Activated T-cell treated with anti-CD3 and anti-CD28 coated beads, Interleukin-2, amount 50 U/mL, for 1 hour (primary cell): ENCODE results near the gene AGBL1.

Experiments
- DNase-seq: peaks from one replicate; pipeline ENCODE4 v3.0.0-alpha.2; 2020

Gene AGBL1

DNA sequence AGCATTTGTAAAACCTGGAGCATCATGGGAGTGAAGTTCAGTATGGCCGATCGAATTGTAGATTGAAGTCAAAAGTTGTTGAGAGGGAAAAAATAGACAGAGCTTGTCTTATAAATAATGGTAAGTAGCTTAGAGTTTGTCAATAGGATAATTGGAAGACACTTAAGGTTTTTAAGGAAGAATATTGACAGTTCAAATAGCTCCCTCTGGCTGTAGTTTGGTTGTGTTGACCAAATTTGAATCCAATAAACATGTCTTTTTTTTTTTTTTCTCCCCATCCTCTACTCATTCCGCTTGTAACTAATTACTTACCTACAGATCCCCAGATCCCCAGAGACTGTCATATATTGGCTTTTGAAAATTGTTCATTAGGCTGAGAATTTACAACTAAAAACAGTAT lies 677.0 kb downstream of the AGBL1 start:
- DNase-seq: no peak

DNA sequence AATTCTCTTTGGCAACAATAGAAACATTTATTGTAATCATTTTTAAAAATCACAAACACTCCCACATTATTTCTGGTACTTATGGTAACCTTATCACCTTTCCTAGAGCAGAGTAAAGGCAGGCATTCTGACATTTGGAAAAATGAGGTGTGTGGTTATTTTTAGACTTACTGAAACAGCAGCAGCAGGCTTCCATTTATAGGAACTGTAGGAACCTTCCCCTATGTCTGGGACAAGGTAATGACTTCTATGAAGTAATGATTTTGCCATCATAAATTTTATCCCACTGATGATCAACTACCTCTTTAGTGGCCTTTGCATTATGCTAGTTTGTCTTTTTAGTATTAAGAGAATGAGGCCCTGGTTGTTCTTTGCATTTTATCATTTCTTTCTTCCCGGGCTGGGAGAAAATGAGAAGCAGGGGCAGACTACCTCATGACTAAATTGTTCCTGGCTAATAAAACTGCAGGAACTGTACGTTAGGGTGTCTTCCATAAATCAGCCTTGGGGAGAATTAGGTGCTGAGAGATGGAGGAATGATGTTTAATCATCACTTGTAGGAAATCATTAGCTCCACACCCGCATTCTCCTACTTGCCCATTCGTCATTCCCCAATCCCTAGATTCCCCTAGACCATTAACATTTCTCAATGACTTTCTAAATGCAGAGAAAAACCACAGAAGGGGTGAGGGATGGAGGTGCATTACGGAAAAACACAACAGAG lies 680.3 kb downstream of the AGBL1 start:
- DNase-seq: no peak

GRCh38 chr15:86762874-86763273 lies 683.2 kb downstream of the AGBL1 start:
- DNase-seq: no peak

GRCh38 chr15:86764021-86764420 lies 684.4 kb downstream of the AGBL1 start:
- DNase-seq: no peak

DNA sequence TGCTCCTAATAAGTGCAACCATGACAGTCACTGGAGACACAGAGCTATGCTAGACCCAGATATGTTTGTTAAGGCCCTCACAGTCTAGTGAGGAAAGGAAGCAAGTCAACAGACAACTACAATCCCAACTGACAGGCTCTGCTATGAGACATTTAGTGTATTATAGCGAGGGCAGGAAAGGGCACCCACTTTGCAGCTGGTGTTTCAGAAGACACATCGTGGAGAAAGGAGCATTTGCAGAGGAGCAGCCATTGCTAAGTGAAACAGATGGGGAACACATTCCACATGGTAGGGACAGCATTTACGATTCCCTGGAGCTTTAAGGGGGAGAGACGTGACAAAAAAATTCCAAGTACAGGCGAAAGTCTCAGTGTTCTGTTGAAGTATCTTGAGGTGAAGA lies 685.6 kb downstream of the AGBL1 start:
- no peak for DNase-seq

DNA sequence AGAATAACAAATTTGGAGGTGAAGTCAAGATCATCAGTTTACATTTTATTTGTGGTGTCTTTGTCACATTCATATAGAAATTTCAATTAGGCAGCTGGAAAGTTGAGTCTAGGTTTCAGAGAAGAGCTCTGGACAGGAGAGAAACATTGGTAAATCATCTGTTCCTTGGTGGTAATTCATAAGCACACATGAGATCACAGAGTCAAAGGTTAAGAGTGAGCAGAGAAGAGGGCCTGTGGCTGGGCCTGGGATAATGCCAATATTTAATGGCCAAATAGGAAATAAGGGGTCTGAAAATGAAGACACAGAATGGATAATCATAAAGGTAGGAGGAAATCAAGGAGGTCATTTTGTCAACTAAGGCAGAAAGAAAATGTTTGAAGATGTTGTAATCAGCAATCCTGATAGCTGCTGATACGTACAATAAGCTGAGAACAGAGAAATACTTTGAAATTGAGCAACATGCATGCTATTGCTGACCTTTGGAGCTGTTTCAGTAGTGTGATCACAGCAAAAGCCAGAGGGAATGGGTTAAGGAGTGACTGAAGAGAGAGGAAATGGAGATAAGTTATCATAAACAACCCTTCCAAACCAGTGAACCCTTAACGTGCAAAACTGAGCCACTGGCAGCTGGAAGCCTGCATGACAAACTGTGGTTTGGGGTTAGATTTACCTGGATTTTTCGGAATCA lies 692.8 kb downstream of the AGBL1 start:
- DNase-seq: no peak

- no peak for DNase-seq
Measured at GRCh38 chr15:86773736-86774135, 694.1 kb downstream of the AGBL1 start.

DNA sequence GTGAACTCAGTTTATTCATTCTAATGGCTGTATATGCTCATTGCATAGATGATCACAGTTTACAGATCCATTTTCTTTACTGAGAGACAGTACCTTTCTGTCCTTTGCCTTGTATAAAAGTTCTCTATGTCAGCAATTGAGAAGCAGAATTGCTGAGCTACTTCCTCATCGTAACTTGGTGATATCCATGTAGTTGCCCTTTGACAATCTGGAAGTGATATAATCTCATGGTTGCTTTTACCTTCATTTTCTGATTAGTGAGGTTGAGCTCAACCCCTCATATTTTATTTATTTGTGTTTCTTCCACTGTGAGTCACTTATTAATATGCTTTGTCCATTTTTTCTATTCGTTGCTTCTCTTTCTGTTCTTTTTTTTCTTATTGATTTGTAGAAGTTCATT lies 696.5 kb downstream of the AGBL1 start:
- DNase-seq: no peak

DNA sequence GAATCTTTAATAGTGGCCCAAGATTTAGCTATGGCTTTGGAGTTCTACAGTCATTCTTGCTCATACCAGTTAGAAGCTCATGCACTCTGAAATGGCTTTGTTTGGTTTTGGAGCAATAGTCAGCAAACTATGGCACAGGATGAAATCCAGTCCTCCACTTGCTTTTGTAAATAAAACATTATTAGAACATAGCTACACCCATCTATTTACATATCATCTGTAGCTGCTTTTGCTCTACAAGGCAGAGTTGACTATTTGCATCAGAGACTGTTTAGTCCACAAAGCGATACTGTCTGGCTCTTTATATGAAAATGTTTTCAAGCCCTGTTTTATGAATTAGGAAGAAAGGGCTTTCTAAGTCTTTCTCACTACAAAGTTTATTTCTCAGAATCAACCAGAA lies 716.9 kb downstream of the AGBL1 start:
- DNase-seq: no peak

DNA sequence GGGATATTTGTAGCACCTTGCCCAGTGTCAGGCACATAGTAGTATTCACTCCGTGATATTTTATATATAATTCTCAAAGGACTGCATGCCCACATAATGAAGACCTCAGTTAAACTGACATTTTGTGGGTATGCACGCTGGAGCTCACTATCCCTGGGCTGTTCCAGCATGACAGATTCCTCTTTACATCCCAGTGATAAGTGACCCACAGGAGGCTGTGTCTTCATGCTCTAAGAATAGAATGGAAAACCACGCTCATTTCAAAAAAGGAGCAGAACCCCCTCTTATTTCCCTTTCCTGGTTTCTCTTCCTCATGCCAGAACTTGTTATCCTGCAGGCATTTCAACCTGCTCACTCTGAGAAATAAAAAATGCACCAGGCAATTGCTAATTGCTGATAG lies 717.5 kb downstream of the AGBL1 start:
- DNase-seq: no peak

DNA sequence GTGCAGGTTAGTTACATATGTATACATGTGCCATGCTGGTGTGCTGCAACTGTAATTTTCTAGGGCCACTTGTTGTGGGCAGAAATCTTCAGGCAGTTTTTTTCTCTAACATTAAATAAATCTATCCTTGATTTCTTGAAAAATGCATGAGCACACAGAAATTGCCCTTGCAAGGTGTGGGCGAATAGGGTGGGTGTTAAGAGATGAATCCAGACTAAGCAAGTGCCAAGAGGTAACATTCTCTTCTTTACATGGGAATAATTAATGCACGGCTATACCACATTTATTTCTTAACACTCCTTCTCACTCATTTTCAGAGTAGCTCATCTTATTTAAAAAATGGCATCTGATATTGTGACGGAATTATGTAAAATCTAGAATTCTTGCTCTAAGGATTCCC lies 719.6 kb downstream of the AGBL1 start:
- DNase-seq: no peak

GRCh38 chr15:86802244-86802643 lies 722.6 kb downstream of the AGBL1 start:
- DNase-seq: no peak

GRCh38 chr15:86804406-86804805 lies 724.7 kb downstream of the AGBL1 start:
- DNase-seq: no peak

DNA sequence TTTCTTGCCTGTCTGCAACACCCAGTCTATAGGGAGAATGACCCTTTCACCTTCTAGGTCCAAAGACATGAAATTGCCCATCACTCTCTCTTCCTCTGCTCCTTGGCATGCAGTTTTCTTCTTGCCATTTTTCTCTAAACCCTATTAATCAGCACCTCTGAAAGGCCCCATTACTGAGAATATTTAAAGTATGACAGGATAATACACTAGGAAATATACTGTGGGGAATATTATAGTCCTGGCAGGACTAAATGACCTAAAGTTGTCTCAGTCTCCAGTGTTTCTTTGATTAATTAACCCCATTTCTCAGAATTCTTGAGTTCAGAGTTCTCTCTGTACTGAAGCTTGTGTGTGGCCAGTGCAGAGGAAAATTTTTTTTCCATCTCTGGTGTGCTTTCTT lies 730.7 kb downstream of the AGBL1 start:
- DNase-seq: no peak

DNA sequence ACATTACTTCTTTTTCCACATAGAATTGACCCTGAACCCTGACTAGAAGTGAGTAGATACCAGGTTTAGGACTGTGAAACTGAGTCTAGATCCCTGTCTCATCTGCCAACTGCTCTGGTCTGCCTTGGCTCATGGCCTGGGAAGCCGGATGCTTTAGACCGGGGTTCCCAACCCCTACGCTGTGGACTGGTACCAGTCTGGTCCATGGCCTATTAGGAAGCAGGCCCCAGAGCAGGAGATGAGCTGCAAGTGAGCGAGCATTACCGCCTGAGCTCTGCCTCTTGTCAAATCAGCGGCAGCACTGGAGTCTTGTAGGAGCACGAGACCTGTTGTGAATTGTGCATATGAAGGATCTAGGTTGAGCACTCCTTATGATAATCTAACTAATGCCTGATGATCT lies 734.2 kb downstream of the AGBL1 start:
- DNase-seq: no peak

- no peak for DNase-seq
Measured at GRCh38 chr15:86829245-86829644, 749.6 kb downstream of the AGBL1 start.

GRCh38 chr15:86830304-86830703 lies 750.6 kb downstream of the AGBL1 start:
- no peak for DNase-seq

DNA sequence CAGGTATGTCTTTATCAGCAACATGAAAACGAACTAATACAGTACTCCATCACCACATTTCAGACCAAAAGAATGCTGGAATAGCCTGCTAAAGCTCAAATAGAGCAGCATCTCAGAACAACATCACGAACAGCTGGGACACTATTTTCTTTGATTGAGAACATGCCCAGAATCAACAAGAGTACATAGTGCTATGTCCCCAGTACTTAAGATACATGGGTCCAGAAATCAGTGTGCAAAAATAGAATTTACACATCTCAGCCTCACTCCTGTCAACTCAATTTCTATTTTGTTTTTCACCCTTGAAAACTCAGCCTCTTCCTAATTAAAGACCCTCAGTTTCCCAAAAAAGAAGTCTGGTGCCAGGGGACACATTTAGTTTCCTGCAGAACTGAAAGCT lies 753.9 kb downstream of the AGBL1 start:
- no peak for DNase-seq

- no peak for DNase-seq
Measured at GRCh38 chr15:86834115-86834863, 754.6 kb downstream of the AGBL1 start.

DNA sequence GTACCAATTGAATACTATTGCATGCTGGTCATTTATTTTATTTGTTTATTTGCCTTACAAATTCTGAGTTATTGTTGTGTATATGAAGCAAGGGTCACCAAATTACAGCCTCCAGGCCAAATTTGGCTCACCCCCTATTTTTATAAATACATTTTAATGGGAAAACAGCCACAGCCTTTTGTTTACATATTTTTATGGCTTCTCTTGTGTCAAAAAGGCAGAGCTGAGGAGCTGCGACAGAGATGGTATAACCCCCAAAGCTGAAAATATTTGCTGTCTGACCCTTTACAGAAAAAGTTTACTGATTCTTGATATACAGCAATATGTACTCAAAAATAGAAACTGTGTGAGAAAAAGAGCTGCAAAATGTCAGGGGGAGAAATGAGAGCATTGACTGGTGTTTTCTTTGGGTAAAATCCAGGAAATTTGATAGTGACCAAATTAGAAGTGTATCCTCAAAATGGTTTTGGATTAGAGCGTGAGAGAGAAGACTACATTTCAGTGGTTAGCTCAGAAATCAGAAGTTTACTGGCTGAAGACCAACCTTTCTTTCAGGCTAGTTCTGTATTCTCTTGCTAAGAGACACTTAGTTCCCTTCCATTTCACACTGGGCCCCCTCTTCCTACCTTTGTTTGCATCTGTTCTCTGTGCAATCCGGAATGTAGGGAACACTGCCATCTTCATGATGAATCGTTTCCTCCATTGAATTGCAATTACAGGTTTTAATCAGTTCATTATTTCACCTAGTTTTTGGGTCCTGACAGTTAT lies 757.8 kb downstream of the AGBL1 start:
- DNase-seq: no peak

GRCh38 chr15:86839502-86839901 lies 759.8 kb downstream of the AGBL1 start:
- DNase-seq: no peak

- no peak for DNase-seq
Measured at GRCh38 chr15:86840996-86841395, 761.3 kb downstream of the AGBL1 start.

- DNase-seq: no peak
Measured at GRCh38 chr15:86842199-86842598, 762.5 kb downstream of the AGBL1 start.
